ENCODE measurements around the gene SLC9A5. TPM values are rescaled to one million over a fixed set of nuclear protein-coding genes. Genes with fewer than 3 reads are reported as not detected.

SLC9A5 gene
- total RNA-seq, 1 experiment from 2014 or later, result 5.6 TPM

DNA sequence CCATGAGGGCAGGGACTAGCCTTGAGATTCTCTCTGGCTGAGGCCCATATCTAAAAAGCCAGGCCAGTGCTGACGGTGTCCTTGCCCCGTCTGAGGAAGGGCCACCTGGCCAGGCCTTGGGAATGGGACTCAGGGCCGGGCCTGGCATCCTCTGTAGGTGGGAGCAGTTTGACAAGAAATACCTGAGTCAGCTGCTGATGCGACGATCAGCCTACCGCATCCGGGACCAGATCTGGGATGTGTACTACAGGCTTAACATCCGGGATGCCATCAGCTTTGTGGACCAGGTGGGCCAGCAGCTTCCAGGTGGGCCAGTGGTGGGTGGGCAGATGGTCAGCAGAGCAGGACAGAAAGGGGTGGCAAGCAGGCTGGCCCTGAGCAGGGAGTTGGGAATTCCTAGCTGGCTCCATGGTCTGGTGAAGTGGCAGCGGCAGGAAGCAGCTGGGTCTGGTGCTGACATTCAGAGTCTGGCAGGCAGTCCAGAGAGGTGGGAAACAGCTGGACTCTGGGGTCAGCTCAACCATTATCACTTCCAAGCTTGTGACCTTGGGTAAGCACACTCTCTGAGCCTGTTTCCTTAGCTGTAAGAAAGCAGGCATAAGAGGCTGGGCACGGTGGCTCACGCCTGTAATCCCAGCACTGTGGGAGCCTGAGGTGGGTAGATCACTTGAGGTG lies 9.5 kb downstream of the SLC9A5 start:
- no TSS peak for BruUV-seq (replicated peaks)
- RAD21 ChIA-PET (ENCODE audit: low non-redundant PET in 1 of 2, low total read pairs in 2 of 2, uncharacterized antibody in 2 of 2, unreplicated experiment in 2 of 2), result no interaction called here

More for the DNA sequence above, 9.5 kb downstream of the SLC9A5 start:
- DNase-seq (ENCODE audit: low read depth, low spot score) (no peak), ATAC-seq (no peak)
- ChIA-PET POLR2A (no interaction called here), CTCF (no interaction called here)
- Histone ChIP-seq H3K4me1 (ENCODE audit: control insufficient read depth in 1 of 2, insufficient read depth in 2 of 2, low read length in 2 of 2) (no peaks in the 10 kb centered on the region), H3K4me3 (replicated peaks in 1 of 2; ENCODE audit: low read depth in 1 of 2, low read length in 2 of 2) (no peak overlapping the region), H3K36me3 (ENCODE audit: control insufficient read depth in 1 of 2, insufficient read depth in 2 of 2, low read length in 2 of 2) (no peaks in the 10 kb centered on the region; a peak in 1 of 4 replicates), H2AFZ (ENCODE audit: low read depth, low read length, poor library complexity, severe bottlenecking) (no peak overlapping the region), H4K20me1 (ENCODE audit: insufficient read depth) (no peaks in the 10 kb centered on the region), H3K9ac (ENCODE audit: low read length) (no peak overlapping the region), H3K79me2 (ENCODE audit: insufficient read depth, low read length) (no peaks in the 10 kb centered on the region), H3K9me3 (ENCODE audit: control insufficient read depth in 1 of 2, insufficient read depth in 1 of 2, low read depth in 1 of 2, low read length in 2 of 2) (no peaks in the 10 kb centered on the region), H3K4me2 (ENCODE audit: low read length) (no peak overlapping the region), H3K27me3 (ENCODE audit: insufficient read depth, low read length) (no peaks in the 10 kb centered on the region), H3K9me2 (ENCODE audit: insufficient read depth) (no peaks in the 10 kb centered on the region), H3K27ac (ENCODE audit: low read depth, low read length) (no peak overlapping the region)
- intact Hi-C loops (cut with micrococcal nuclease), result no loop called here
- TF ChIP-seq, protein P1, sequence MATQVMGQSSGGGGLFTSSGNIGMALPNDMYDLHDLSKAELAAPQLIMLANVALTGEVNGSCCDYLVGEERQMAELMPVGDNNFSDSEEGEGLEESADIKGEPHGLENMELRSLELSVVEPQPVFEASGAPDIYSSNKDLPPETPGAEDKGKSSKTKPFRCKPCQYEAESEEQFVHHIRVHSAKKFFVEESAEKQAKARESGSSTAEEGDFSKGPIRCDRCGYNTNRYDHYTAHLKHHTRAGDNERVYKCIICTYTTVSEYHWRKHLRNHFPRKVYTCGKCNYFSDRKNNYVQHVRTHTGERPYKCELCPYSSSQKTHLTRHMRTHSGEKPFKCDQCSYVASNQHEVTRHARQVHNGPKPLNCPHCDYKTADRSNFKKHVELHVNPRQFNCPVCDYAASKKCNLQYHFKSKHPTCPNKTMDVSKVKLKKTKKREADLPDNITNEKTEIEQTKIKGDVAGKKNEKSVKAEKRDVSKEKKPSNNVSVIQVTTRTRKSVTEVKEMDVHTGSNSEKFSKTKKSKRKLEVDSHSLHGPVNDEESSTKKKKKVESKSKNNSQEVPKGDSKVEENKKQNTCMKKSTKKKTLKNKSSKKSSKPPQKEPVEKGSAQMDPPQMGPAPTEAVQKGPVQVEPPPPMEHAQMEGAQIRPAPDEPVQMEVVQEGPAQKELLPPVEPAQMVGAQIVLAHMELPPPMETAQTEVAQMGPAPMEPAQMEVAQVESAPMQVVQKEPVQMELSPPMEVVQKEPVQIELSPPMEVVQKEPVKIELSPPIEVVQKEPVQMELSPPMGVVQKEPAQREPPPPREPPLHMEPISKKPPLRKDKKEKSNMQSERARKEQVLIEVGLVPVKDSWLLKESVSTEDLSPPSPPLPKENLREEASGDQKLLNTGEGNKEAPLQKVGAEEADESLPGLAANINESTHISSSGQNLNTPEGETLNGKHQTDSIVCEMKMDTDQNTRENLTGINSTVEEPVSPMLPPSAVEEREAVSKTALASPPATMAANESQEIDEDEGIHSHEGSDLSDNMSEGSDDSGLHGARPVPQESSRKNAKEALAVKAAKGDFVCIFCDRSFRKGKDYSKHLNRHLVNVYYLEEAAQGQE (IDR thresholded peaks at IDR 0.05; ENCODE audit: low read depth), result no peak
- no peak for TF ChIP-seq ZNF274 (IDR thresholded peaks at IDR 0.05; ENCODE audit: low read depth, low read length)
- no peak for TF ChIP-seq RAD21 (IDR thresholded peaks at IDR 0.05; ENCODE audit: low read depth)
- no peak for TF ChIP-seq YY1 (IDR thresholded peaks at IDR 0.05; ENCODE audit: extremely low read depth, insufficient replicate concordance, low read depth, low read length)
- TF ChIP-seq TCF7L2 (IDR thresholded peaks at IDR 0.05; ENCODE audit: borderline replicate concordance, extremely low read depth, insufficient read depth, insufficient read length), result no peak
- no peak for TF ChIP-seq FOSL1 (IDR thresholded peaks at IDR 0.05; ENCODE audit: low read depth)
- TF ChIP-seq CBX3 (IDR thresholded peaks at IDR 0.05; ENCODE audit: low read depth), result no peak
- no peak for TF ChIP-seq EZH2 (IDR thresholded peaks at IDR 0.05)
- no peak for TF ChIP-seq SIN3A (IDR thresholded peaks at IDR 0.05; ENCODE audit: low read depth)
- TF ChIP-seq EZH2phosphoT487 (IDR thresholded peaks at IDR 0.05; ENCODE audit: borderline replicate concordance), result no peak

All from HCT116 (cell line).